AG04449 (cell line): ENCODE data around the gene PDP2.
"Not testable (repeated sequence)": the region's sequence is repeated elsewhere in the genome, so short reads cannot be mapped to it uniquely, and the experiment has no call there.

Experiments used
- CTCF ChIA-PET: fragments of 350-600 bp; formaldehyde crosslinking; extraction: SDS; loops from one replicate; lab custom pipeline; 2021; ENCODE audit warnings: antibody characterized with exemption; lab: Yijun Ruan, JAX
- POLR2A ChIA-PET: fragments of 400-600, 350-600 bp; formaldehyde crosslinking; extraction: SDS; loops from one replicate; lab custom pipeline; 2020; ENCODE audit warnings: antibody characterized with exemption, inconsistent platforms; lab: Yijun Ruan, JAX
- DNase-seq: peaks from one replicate; pipeline ENCODE4 v3.0.0-alpha.2; 2010; ENCODE audit warnings: low read depth, low spot score
- H3K4me3 ChIP-seq: 2 replicates; pipeline ENCODE4 v1.5.1; 2011; ENCODE audit warnings: low read depth, mild to moderate bottlenecking, control low read depth, low read length
- TF ChIP-seq, protein P1 (sequence below): IDR thresholded peaks from one replicate; pipeline ENCODE4 v1.5.1; 2011; ENCODE audit warnings: mild to moderate bottlenecking, moderate library complexity, low read length, control low read depth, inconsistent platforms; ENCODE audit not compliant: insufficient read depth; ENCODE audit errors: missing control alignments

The PDP2 gene

DNA sequence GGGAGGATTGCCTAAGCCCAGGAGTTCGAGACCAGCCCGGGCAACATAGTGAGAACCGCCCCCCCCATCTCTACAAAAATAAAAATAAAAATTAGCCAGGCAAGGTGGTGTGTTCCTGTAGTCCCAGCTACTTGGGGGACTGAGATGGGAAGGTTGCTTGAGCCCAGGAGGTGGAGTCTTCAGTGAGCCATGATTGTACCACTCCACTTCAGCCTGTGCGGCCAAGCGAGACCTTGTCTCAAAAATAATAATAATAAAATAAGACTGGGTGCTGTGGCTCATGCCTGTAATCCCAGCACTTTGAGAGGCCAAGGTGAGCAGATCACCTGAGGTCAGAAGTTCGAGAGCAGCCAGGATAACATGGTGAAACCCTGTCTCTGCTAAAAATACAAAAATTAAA, 11.5 kb downstream of the PDP2 start:
- CTCF ChIA-PET: interaction anchor here (0.8 to 24.6 kb wide), 14 partner anchors 10 to 263 kb away, joined by 3 to 350 read pairs (median 4); partner anchors contain the start of genes CDH16, CES3, PDP2 and RRAD
- no peak overlapping the region for H3K4me3 ChIP-seq
- POLR2A ChIA-PET: no interaction called here
- TF ChIP-seq, protein P1, sequence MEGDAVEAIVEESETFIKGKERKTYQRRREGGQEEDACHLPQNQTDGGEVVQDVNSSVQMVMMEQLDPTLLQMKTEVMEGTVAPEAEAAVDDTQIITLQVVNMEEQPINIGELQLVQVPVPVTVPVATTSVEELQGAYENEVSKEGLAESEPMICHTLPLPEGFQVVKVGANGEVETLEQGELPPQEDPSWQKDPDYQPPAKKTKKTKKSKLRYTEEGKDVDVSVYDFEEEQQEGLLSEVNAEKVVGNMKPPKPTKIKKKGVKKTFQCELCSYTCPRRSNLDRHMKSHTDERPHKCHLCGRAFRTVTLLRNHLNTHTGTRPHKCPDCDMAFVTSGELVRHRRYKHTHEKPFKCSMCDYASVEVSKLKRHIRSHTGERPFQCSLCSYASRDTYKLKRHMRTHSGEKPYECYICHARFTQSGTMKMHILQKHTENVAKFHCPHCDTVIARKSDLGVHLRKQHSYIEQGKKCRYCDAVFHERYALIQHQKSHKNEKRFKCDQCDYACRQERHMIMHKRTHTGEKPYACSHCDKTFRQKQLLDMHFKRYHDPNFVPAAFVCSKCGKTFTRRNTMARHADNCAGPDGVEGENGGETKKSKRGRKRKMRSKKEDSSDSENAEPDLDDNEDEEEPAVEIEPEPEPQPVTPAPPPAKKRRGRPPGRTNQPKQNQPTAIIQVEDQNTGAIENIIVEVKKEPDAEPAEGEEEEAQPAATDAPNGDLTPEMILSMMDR: no peak
- DNase-seq: no peak

DNA sequence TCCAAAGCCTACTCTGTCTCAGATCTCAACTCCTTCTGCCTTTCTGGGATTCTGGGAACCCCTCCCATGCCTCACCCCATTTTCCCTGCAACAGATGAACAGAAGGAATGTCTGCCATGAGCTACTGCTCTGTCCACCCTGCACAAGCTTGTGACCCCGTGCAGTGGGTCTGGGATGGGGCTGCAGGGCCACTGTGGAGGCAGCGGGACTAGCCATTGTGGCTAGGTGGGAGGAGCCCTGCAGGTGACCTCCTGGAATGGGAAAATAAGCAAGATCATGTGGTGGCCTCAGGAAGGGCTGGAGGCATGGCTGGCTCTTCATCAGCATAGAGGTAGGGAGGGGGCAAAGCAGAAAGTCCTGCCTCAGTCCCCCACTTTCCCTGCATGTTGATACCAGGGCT, 13.7 kb downstream of the PDP2 start:
- POLR2A ChIA-PET: no interaction called here
- CTCF ChIA-PET: interaction anchor here (0.9 to 24.6 kb wide), 19 partner anchors 8 to 345 kb away, joined by 3 to 350 read pairs (median 8); partner anchors contain the start of genes CDH16, CES3, PDP2 and RRAD
- H3K4me3 ChIP-seq: no peak overlapping the region
- TF ChIP-seq, protein P1: no peak
- no peak for DNase-seq

DNA sequence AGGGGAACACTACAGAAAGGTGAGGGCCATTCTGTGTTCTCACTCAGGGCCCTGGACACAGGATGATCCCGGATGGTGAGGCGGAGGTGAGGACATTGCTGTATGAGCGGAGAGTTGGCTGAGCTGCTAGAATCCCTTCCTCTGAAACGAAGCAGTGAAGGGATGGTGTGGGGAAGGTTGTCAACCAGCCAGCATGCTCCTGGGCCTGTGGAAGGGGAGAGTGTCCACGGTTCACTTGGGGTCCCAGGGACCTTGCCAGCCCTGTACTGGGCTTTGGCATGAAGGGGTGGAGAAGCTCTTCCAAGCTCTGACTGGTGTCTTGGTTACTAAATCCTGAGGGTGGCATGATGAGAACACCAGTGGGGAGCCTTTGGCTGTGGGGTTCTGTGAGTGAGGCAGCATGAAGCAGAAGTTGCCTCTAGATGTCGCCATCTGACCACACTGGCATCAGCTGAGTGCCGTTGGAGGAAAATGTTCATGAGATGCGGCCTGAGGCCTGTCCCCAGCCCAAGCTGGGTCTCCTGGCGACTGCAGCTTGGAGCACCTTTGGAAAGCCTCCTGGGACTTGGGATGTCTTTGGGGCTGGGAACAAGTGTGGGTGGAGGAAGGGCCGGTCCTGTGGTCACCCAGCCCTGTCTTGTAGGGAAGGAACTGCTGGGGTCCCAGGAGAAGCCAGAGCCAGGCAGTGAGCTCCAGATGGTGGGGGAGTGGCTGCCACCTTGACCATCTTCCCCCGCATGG, 14.8 kb downstream of the PDP2 start:
- DNase-seq: no peak

DNA sequence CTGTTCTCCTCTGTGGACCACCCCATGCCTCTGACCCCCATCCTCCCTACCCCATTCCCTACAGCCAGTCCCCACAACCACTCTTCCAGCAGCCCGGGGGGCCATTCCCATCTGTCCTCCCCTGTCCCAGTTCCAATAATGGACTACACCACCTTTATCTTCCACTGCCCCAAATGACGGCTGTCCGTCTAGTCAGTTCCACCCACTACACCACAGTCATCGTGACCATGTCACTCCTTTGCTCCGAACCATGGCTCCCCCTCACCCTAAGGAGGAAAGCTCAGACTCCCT, 15.3 kb downstream of the PDP2 start:
- CTCF ChIA-PET: interaction anchor here (1.0 to 24.6 kb wide), 36 partner anchors 8 to 390 kb away, joined by 3 to 350 read pairs (median 7); partner anchors contain the start of genes CDH16, CES3, CIAO2B and MATCAP1
- no peak for DNase-seq
- no peak overlapping the region for H3K4me3 ChIP-seq
- POLR2A ChIA-PET: interaction anchor here (1.1 to 1.2 kb wide), 2 partner anchors 33 to 39 kb away, joined by 3 to 4 read pairs; no protein-coding TSS in a partner anchor
- TF ChIP-seq, protein P1: no peak

More for the DNA sequence above, 14.8 kb downstream of the PDP2 start:
- TF ChIP-seq, protein P1: peak; percentile 89
- no peak overlapping the region for H3K4me3 ChIP-seq
- POLR2A ChIA-PET: interaction anchor here (1.1 to 1.2 kb wide), 2 partner anchors 34 to 40 kb away, joined by 3 to 4 read pairs; no protein-coding TSS in a partner anchor
- CTCF ChIA-PET: interaction anchor here (0.6 to 24.6 kb wide), 42 partner anchors 9 to 390 kb away, joined by 3 to 350 read pairs (median 4); partner anchors contain the start of genes CDH16, CES3, CIAO2B and MATCAP1

DNA sequence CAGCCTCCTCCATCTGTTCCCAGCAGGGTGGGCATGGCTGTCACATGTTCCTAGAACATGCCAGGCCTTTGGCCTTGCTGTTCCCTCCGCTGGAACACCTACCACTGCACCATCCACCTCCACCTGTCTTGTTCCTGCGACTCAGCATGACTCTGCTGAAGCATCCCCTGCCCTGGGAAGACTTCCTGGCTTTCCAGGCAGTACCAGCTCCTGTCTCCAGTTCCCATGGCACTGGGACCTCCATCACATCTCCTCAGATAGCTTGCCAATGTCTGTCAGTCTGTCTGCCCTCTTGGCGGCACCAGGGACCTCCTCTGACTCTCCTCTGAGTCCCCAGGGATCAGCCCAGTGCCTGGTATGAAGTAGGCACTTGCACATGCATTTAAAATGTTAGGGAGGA, 15.7 kb downstream of the PDP2 start:
- TF ChIP-seq, protein P1: no peak
- no peak overlapping the region for H3K4me3 ChIP-seq
- DNase-seq: no peak
- CTCF ChIA-PET: interaction anchor here (1.0 to 24.6 kb wide), 23 partner anchors 8 to 289 kb away, joined by 3 to 350 read pairs (median 10); partner anchors contain the start of genes CDH16, CES3, CIAO2B and NAE1
- POLR2A ChIA-PET: interaction anchor here (1.2 kb wide), 1 partner anchor 39 kb away, joined by 3 read pairs; no protein-coding TSS in a partner anchor

DNA sequence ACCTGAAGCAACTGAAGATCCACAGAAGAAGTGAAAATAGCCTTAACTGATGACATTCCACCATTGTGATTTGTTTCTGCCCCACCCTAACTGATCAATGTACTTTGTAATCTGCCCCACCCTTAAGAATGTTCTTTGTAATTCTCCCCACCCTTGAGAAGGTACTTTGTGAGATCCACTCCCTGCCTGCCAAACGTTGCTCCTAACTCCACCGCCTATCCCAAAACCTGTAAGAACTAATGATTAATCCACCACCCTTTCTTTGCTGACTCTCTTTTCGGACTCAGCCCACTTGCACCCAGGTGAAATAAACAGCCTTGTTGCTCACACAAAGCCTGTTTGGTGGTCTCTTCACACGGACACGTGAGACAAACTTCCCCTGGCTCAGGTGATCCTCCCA, 16.4 kb downstream of the PDP2 start:
- DNase-seq, H3K4me3 ChIP-seq, POLR2A ChIA-PET: not testable (repeated sequence)
- CTCF ChIA-PET: interaction anchor here (1.1 to 24.6 kb wide), 13 partner anchors 10 to 289 kb away, joined by 3 to 350 read pairs (median 21); partner anchors contain the start of genes CDH16, CES3, PDP2 and RRAD
